Stimulated activated effector memory CD8-positive, alpha-beta T cell treated with anti-CD3 and anti-CD28 coated beads, Interleukin-12 subunit alpha, Interleukin-12 subunit beta, amount 100 ng/mL, for 72 hours (primary cell): ENCODE data around the gene HNRNPD.
A peak's percentile ranks its signal among the peaks of the same experiment; 100 is the strongest.
"Not testable (repeated sequence)": the region's sequence is repeated elsewhere in the genome, so short reads cannot be mapped to it uniquely, and the experiment has no call there.

Experiments used
- ATAC-seq: fragments of 150-1000 bp; cut with Tn5 transposase; 2 replicates; pipeline ENCODE4 v1.10.0; 2021
- DNase-seq, 2 donors: peaks; one replicate each; pipeline ENCODE4 v3.0.0; 2021 to 2022; ENCODE audit warnings: low spot score in 2 of 2
- H3K27ac Mint-ChIP-seq: one replicate; pipeline ENCODE4 v1.8.0; 2022; ENCODE audit warnings: mild to moderate bottlenecking, mixed read lengths
- H3K36me3 Mint-ChIP-seq: one replicate; pipeline ENCODE4 v1.8.0; 2022; ENCODE audit warnings: mild to moderate bottlenecking, mixed read lengths
- H3K4me1 Mint-ChIP-seq: one replicate; pipeline ENCODE4 v1.8.0; 2022; ENCODE audit warnings: mixed read lengths
- H3K4me3 Mint-ChIP-seq: one replicate; pipeline ENCODE4 v1.8.0; 2022; ENCODE audit warnings: mild to moderate bottlenecking, mixed read lengths
- H3K9me3 Mint-ChIP-seq: one replicate; pipeline ENCODE4 v1.8.0; 2022; ENCODE audit warnings: mixed read lengths

The HNRNPD gene

GRCh38 chr4:82382751-82383150 is 9.0 kb upstream of the HNRNPD start:
- H3K4me1 Mint-ChIP-seq, result peaks cover 8% of the 10 kb centered on the region
- DNase-seq (no peak), ATAC-seq (no peak)
- H3K27ac Mint-ChIP-seq, result no peak overlapping the region
- no peaks in the 10 kb centered on the region for H3K36me3 Mint-ChIP-seq
- no peaks in the 10 kb centered on the region for H3K9me3 Mint-ChIP-seq
- H3K4me3 Mint-ChIP-seq, result no peak overlapping the region

- Mint-ChIP-seq H3K9me3 (no peaks in the 10 kb centered on the region), H3K27ac (no peak overlapping the region), H3K4me3 (no peak overlapping the region), H3K4me1 (peaks cover 12% of the 10 kb centered on the region), H3K36me3 (no peaks in the 10 kb centered on the region)
- peak; percentile 65 for ATAC-seq
- no peak for DNase-seq
Observed at GRCh38 chr4:82381661-82382296, 8.0 kb upstream of the HNRNPD start.

- no peak overlapping the region for H3K4me3 Mint-ChIP-seq
- DNase-seq (no peak), ATAC-seq (no peak)
- H3K9me3 Mint-ChIP-seq, result no peaks in the 10 kb centered on the region
- H3K27ac Mint-ChIP-seq, result no peak overlapping the region
- H3K4me1 Mint-ChIP-seq, result peaks cover 17% of the 10 kb centered on the region
- H3K36me3 Mint-ChIP-seq, result no peaks in the 10 kb centered on the region
Observed at GRCh38 chr4:82381235-82381634, 7.4 kb upstream of the HNRNPD start.

GRCh38 chr4:82380831-82381230 is 7.0 kb upstream of the HNRNPD start:
- no peak overlapping the region for H3K4me3 Mint-ChIP-seq
- H3K27ac Mint-ChIP-seq, result no peak overlapping the region
- H3K36me3 Mint-ChIP-seq, result no peaks in the 10 kb centered on the region
- DNase-seq (no peak), ATAC-seq (peak; percentile 13)
- H3K9me3 Mint-ChIP-seq, result no peaks in the 10 kb centered on the region
- peaks cover 19% of the 10 kb centered on the region for H3K4me1 Mint-ChIP-seq

GRCh38 chr4:82380344-82380743 is 6.6 kb upstream of the HNRNPD start:
- ATAC-seq, result peak; percentile 50
- H3K27ac Mint-ChIP-seq, result no peak overlapping the region
- H3K9me3 Mint-ChIP-seq, result no peaks in the 10 kb centered on the region
- no peaks in the 10 kb centered on the region for H3K36me3 Mint-ChIP-seq
- no peak for DNase-seq
- H3K4me1 Mint-ChIP-seq, result peaks cover 19% of the 10 kb centered on the region
- H3K4me3 Mint-ChIP-seq, result no peak overlapping the region

GRCh38 chr4:82376109-82376508 is 2.3 kb upstream of the HNRNPD start:
- peaks cover 41% of the 10 kb centered on the region for H3K36me3 Mint-ChIP-seq
- no peak for ATAC-seq

GRCh38 chr4:82373486-82373815 is 340 bp downstream of the HNRNPD start:
- peak overlapping the region; percentile 94 for H3K4me3 Mint-ChIP-seq
- peak overlapping the region; percentile 100 for H3K27ac Mint-ChIP-seq
- ATAC-seq (peak; percentile 44), DNase-seq (no peak)
- no peaks in the 10 kb centered on the region for H3K9me3 Mint-ChIP-seq
- H3K4me1 Mint-ChIP-seq, result peaks cover 52% of the 10 kb centered on the region
- peaks cover 67% of the 10 kb centered on the region for H3K36me3 Mint-ChIP-seq

More at GRCh38 chr4:82376109-82376508, 2.3 kb upstream of the HNRNPD start:
- Mint-ChIP-seq H3K9me3 (no peaks in the 10 kb centered on the region), H3K27ac (peak overlapping the region; percentile 100), H3K4me1 (peaks cover 29% of the 10 kb centered on the region), H3K4me3 (peak overlapping the region; percentile 94)
- DNase-seq, result no peak

- H3K4me3 Mint-ChIP-seq, result peak overlapping the region; percentile 94
- peak overlapping the region; percentile 100 for H3K27ac Mint-ChIP-seq
- ATAC-seq, result peak; percentile 45
- H3K4me1 Mint-ChIP-seq, result peaks cover 51% of the 10 kb centered on the region
- no peaks in the 10 kb centered on the region for H3K9me3 Mint-ChIP-seq
- peak; percentile 46 to 80 for DNase-seq
- peaks cover 74% of the 10 kb centered on the region for H3K36me3 Mint-ChIP-seq
Observed at GRCh38 chr4:82372517-82373485, 990 bp downstream of the HNRNPD start.

- no peak for DNase-seq
- peak overlapping the region; percentile 94 for H3K4me3 Mint-ChIP-seq
- H3K27ac Mint-ChIP-seq, result peak overlapping the region; percentile 100
- no peak for ATAC-seq
- peaks cover 57% of the 10 kb centered on the region for H3K4me1 Mint-ChIP-seq
- peaks cover 87% of the 10 kb centered on the region for H3K36me3 Mint-ChIP-seq
- H3K9me3 Mint-ChIP-seq, result no peaks in the 10 kb centered on the region
Observed at GRCh38 chr4:82371497-82371896, 2.3 kb downstream of the HNRNPD start.

GRCh38 chr4:82367438-82368097 is 6.2 kb downstream of the HNRNPD start:
- Mint-ChIP-seq H3K9me3 (no peaks in the 10 kb centered on the region), H3K4me3 (peak overlapping the region; percentile 94), H3K36me3 (peaks cover 100% of the 10 kb centered on the region), H3K4me1 (peaks cover 63% of the 10 kb centered on the region), H3K27ac (peak overlapping the region; percentile 45)
- DNase-seq (no peak), ATAC-seq (peak; percentile 64)

- H3K9me3 Mint-ChIP-seq, DNase-seq, ATAC-seq: not testable (repeated sequence)
- H3K36me3 Mint-ChIP-seq, result peaks cover 100% of the 10 kb centered on the region
- peak overlapping the region; percentile 94 for H3K4me3 Mint-ChIP-seq
- H3K27ac Mint-ChIP-seq, result peak overlapping the region; percentile 61
- peaks cover 70% of the 10 kb centered on the region for H3K4me1 Mint-ChIP-seq
Observed at GRCh38 chr4:82366431-82366830, 7.4 kb downstream of the HNRNPD start.

GRCh38 chr4:82363896-82364487 is 9.8 kb downstream of the HNRNPD start:
- Mint-ChIP-seq H3K9me3 (no peaks in the 10 kb centered on the region), H3K4me3 (peak overlapping the region; percentile 1), H3K36me3 (peaks cover 100% of the 10 kb centered on the region), H3K27ac (peak overlapping the region; percentile 71), H3K4me1 (peaks cover 67% of the 10 kb centered on the region)
- no peak for ATAC-seq
- DNase-seq, result no peak

GRCh38 chr4:82362565-82362964 is 11.2 kb downstream of the HNRNPD start:
- H3K9me3 Mint-ChIP-seq, result no peaks in the 10 kb centered on the region
- H3K4me1 Mint-ChIP-seq, result peaks cover 74% of the 10 kb centered on the region
- ATAC-seq, result peak; percentile 66
- no peak for DNase-seq
- H3K36me3 Mint-ChIP-seq, result peaks cover 100% of the 10 kb centered on the region
- H3K27ac Mint-ChIP-seq, result peak overlapping the region; percentile 27
- H3K4me3 Mint-ChIP-seq, result peak overlapping the region; percentile 1

GRCh38 chr4:82360298-82361177 is 13.3 kb downstream of the HNRNPD start:
- no peaks in the 10 kb centered on the region for H3K9me3 Mint-ChIP-seq
- peak overlapping the region; percentile 26 for H3K27ac Mint-ChIP-seq
- no peak overlapping the region for H3K4me3 Mint-ChIP-seq
- peaks cover 74% of the 10 kb centered on the region for H3K4me1 Mint-ChIP-seq
- ATAC-seq (peak; percentile 51), DNase-seq (no peak)
- H3K36me3 Mint-ChIP-seq, result peaks cover 100% of the 10 kb centered on the region
